PFSK-1 (cell line): Measurements from ENCODE around the gene FLT4.

ENCODE experiments used
- FOXP2 ChIP-seq: optimal IDR thresholded peaks from 2 replicates; pipeline ENCODE3; 2011; ENCODE audit warnings: borderline replicate concordance, control low read depth, inconsistent platforms; ENCODE audit not compliant: insufficient read depth; ENCODE audit errors: extremely low read length, extremely low read depth
- POLR2AphosphoS5 ChIP-seq: IDR thresholded peaks from 2 replicates; pipeline ENCODE4 v1.6.1; 2012; ENCODE audit warnings: low read depth, mild to moderate bottlenecking, control low read depth, low read length, moderate library complexity
- SIN3A ChIP-seq: IDR thresholded peaks from 2 replicates; pipeline ENCODE4 v1.6.1; 2012; ENCODE audit warnings: mild to moderate bottlenecking, low read length, moderate library complexity, borderline replicate concordance; ENCODE audit not compliant: insufficient read depth
- TAF1 ChIP-seq: IDR thresholded peaks from 2 replicates; pipeline ENCODE4 v1.6.1; 2012; ENCODE audit warnings: low read length, control low read depth, borderline replicate concordance; ENCODE audit not compliant: insufficient read depth
- TF ChIP-seq, protein P1 (sequence below), 2 experiments: IDR thresholded peaks; 2 replicates each; pipeline versions ENCODE4 v1.6.1 to v1.8.0; 2011 to 2012; ENCODE audit warnings: low read depth in 2 of 2, low read length in 2 of 2, control low read depth in 1 of 2, inconsistent platforms in 1 of 2, mild to moderate bottlenecking in 1 of 2, moderate library complexity in 1 of 2; ENCODE audit not compliant: insufficient read depth in 1 of 2

DNA sequence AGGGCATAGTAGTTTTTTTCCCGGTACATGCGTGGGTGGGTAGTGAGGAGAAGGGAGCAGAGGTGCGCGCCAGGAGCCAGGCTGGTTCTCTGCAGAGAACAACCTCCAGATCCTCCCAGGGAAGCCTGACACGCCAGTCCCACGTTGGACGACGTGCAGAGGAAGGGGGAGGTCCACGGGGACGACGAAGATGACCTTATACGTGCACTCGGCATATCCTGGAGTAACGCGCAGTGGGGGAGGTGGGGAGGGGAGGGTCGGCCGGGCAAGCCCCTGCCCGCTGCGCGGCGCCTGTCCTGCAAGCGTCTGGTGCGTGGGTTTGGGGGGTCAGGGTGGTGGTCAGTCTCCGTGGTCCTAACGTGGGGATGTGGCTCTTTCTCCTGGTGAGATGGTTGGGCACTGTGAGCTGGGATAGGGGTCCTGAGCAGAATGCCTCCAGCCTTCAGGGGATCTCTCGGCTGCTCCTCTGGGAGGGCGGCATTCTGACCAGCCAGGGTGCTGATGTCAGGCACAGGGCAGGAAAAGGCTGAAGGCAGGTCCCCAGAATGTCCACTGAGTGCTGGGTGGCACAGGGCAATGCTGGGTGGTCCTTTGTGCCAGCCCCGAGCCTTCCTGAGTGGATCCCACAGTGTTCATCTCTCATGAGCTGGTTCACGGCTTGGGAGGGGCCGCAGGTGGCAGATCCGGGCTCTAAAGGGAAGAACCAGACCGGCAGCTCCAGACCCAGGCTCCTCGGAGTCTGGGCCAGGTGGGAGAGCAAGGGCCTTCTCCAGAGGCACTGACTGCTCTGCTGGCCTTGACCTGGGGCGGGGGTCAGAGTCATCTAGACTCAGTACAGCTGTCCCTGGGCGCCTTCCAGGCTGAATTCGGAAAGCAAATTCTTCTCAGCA, 47.6 kb downstream of the FLT4 start:
- no peak for TF ChIP-seq POLR2AphosphoS5
- TF ChIP-seq SIN3A = no peak
- TF ChIP-seq, protein P1, sequence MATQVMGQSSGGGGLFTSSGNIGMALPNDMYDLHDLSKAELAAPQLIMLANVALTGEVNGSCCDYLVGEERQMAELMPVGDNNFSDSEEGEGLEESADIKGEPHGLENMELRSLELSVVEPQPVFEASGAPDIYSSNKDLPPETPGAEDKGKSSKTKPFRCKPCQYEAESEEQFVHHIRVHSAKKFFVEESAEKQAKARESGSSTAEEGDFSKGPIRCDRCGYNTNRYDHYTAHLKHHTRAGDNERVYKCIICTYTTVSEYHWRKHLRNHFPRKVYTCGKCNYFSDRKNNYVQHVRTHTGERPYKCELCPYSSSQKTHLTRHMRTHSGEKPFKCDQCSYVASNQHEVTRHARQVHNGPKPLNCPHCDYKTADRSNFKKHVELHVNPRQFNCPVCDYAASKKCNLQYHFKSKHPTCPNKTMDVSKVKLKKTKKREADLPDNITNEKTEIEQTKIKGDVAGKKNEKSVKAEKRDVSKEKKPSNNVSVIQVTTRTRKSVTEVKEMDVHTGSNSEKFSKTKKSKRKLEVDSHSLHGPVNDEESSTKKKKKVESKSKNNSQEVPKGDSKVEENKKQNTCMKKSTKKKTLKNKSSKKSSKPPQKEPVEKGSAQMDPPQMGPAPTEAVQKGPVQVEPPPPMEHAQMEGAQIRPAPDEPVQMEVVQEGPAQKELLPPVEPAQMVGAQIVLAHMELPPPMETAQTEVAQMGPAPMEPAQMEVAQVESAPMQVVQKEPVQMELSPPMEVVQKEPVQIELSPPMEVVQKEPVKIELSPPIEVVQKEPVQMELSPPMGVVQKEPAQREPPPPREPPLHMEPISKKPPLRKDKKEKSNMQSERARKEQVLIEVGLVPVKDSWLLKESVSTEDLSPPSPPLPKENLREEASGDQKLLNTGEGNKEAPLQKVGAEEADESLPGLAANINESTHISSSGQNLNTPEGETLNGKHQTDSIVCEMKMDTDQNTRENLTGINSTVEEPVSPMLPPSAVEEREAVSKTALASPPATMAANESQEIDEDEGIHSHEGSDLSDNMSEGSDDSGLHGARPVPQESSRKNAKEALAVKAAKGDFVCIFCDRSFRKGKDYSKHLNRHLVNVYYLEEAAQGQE (IDR thresholded peaks at IDR 0.05; ENCODE audit: insufficient read depth in 1 of 2, low read depth in 2 of 2, low read length in 2 of 2) = no peak
- TF ChIP-seq TAF1 = no peak
- TF ChIP-seq FOXP2 = no peak
